Calu3 (cell line): Measurements from ENCODE around the gene GLRX. TPM values are rescaled to one million over a fixed set of nuclear protein-coding genes. Genes with fewer than 3 reads are reported as not detected.

Experiments used
- BruUV-seq: library from RNA; stranded (reverse); fragments of 400-500 nt; replicated peaks from 2 replicates; lab custom pipeline; 2021; lab: Mats Ljungman, UMichigan
- CTCF ChIA-PET: fragments of 300-600 bp; sonication (Branson Sonifier 250); formaldehyde crosslinking; loops from one replicate; lab custom pipeline; 2022; ENCODE audit warnings: antibody characterized with exemption; lab: Charles Lee
- DNase-seq: peaks from one replicate; pipeline ENCODE4 v3.0.0; 2022
- H3K27ac Mint-ChIP-seq: one replicate; pipeline ENCODE4 v1.8.0; 2022; ENCODE audit warnings: mixed read lengths; ENCODE audit not compliant: unreplicated experiment
- H3K27me3 Mint-ChIP-seq: one replicate; pipeline ENCODE4 v1.8.0; 2022; ENCODE audit warnings: mixed read lengths; ENCODE audit not compliant: unreplicated experiment
- H3K36me3 Mint-ChIP-seq: one replicate; pipeline ENCODE4 v1.8.0; 2022; ENCODE audit warnings: mild to moderate bottlenecking, moderate library complexity, mixed read lengths; ENCODE audit not compliant: insufficient read depth, unreplicated experiment
- H3K4me1 Mint-ChIP-seq: one replicate; pipeline ENCODE4 v1.8.0; 2022; ENCODE audit warnings: mild to moderate bottlenecking, low read depth, mixed read lengths; ENCODE audit not compliant: unreplicated experiment
- H3K4me3 Mint-ChIP-seq: one replicate; pipeline ENCODE4 v1.8.0; 2022; ENCODE audit warnings: mild to moderate bottlenecking, low read depth, moderate library complexity, mixed read lengths; ENCODE audit not compliant: unreplicated experiment
- H3K9me3 Mint-ChIP-seq: one replicate; pipeline ENCODE4 v1.8.0; 2022; ENCODE audit warnings: low read depth, mixed read lengths; ENCODE audit not compliant: unreplicated experiment
- intact Hi-C: fragments of 100-400 bp; cut with micrococcal nuclease; formaldehyde crosslinking; loops from one replicate; pipeline ENCODE4 v1.10.0; 2022; ENCODE audit not compliant: unreplicated experiment
- total RNA-seq: library from RNA; stranded (reverse); gene quantifications from 2 replicates; pipeline ENCODE4 v1.2.3, GENCODE V29; 2022
- TF ChIP-seq, protein P1 (sequence below): fragments of 200-600 bp; IDR thresholded peaks from one replicate; pipeline ENCODE4 v1.8.0; 2022; ENCODE audit warnings: antibody characterized with exemption; ENCODE audit not compliant: unreplicated experiment

GLRX gene
- total RNA-seq, 1 experiment from 2014 or later: 27.9 TPM

- DNase-seq: no peak
- H3K27ac Mint-ChIP-seq: no peak overlapping the region
- peaks cover 34% of the 10 kb centered on the region for H3K36me3 Mint-ChIP-seq
- no peaks in the 10 kb centered on the region for H3K27me3 Mint-ChIP-seq
- no TSS peak for BruUV-seq
- no peak overlapping the region for H3K4me3 Mint-ChIP-seq
- TF ChIP-seq, protein P1, sequence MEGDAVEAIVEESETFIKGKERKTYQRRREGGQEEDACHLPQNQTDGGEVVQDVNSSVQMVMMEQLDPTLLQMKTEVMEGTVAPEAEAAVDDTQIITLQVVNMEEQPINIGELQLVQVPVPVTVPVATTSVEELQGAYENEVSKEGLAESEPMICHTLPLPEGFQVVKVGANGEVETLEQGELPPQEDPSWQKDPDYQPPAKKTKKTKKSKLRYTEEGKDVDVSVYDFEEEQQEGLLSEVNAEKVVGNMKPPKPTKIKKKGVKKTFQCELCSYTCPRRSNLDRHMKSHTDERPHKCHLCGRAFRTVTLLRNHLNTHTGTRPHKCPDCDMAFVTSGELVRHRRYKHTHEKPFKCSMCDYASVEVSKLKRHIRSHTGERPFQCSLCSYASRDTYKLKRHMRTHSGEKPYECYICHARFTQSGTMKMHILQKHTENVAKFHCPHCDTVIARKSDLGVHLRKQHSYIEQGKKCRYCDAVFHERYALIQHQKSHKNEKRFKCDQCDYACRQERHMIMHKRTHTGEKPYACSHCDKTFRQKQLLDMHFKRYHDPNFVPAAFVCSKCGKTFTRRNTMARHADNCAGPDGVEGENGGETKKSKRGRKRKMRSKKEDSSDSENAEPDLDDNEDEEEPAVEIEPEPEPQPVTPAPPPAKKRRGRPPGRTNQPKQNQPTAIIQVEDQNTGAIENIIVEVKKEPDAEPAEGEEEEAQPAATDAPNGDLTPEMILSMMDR: no peak
- H3K4me1 Mint-ChIP-seq: peaks cover 8% of the 10 kb centered on the region
- no peaks in the 10 kb centered on the region for H3K9me3 Mint-ChIP-seq
- intact Hi-C loops: no loop called here
- CTCF ChIA-PET: no interaction called here
Observed at GRCh38 chr5:95788493-95788892, 34.0 kb downstream of the GLRX start.

DNA sequence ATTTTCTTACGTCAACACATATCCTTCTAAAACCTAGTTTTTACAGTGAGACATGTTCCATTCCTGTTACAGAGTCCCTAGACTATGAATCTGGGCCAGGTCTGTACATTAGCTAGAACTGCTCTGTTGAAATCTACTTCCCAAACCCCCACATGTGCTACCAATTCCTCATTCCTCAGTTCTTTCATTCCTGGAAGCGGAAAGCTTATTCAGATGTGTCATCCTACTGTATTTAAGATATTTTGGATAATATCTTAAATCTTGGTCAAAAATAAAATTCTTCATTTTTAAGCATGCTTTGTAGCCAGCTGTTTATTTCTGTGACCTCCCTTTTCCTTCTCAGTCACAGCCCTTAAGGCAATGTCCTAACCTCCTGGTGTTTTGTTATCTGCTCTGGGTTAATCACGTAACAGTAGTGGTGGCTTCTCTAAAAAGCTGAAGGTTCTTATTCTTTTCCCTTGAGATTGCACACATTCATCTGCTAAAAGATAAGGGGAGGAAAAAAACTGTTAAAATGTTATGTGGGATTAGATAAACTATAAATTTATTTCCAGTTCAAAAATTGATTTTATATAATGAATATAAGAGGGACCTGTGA lies 35.6 kb downstream of the GLRX start:
- TF ChIP-seq, protein P1: no peak
- no TSS peak for BruUV-seq
- H3K4me3 Mint-ChIP-seq: no peak overlapping the region
- intact Hi-C loops: no loop called here
- CTCF ChIA-PET: no interaction called here
- DNase-seq: no peak
- H3K4me1 Mint-ChIP-seq: peaks cover 8% of the 10 kb centered on the region
- H3K27me3 Mint-ChIP-seq: no peaks in the 10 kb centered on the region
- H3K9me3 Mint-ChIP-seq: no peaks in the 10 kb centered on the region
- no peak overlapping the region for H3K27ac Mint-ChIP-seq
- H3K36me3 Mint-ChIP-seq: peaks cover 30% of the 10 kb centered on the region

DNA sequence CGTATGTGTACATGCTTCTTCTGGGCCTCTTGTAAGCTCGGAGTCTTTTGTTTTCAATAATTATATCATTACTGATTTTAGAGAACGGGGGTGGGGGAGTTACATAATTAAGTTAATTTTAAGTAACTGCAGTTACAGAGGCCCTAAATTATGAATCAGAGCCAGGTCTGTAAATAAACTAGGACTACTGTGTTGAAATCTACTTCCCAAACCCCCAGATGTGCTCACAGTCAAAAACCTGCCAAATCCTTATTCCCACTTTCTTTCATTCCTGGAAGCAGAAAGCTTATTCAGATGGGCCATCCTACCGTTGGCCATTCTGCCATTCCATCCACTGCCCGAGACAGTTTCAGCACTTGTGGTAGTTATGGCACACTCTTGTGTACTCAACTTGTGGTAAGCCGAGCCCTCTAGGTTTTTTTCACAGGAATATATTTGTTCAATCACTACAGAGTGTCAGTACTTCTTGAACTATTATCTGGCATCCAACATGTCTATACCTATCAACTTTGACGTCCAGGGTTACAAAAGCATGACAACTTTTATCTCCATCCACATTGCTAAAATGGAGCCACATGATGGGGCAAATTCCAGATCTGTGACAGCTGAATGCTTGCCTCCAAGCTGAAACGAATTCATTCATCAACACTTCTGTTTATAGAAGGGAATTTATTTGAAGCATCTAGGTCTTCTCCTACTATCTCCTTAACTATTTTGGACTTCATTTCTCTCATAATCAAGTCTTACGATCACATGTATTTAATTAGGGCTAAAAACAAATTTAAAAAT lies 37.8 kb downstream of the GLRX start:
- TF ChIP-seq, protein P1: no peak
- Mint-ChIP-seq H3K27ac (no peak overlapping the region), H3K9me3 (no peaks in the 10 kb centered on the region), H3K27me3 (no peaks in the 10 kb centered on the region), H3K36me3 (peaks cover 25% of the 10 kb centered on the region), H3K4me1 (peaks cover 7% of the 10 kb centered on the region), H3K4me3 (no peak overlapping the region)
- no peak for DNase-seq
- intact Hi-C loops: no loop called here
- CTCF ChIA-PET: no interaction called here
- no TSS peak for BruUV-seq

- intact Hi-C loops: no loop called here
- H3K27me3 Mint-ChIP-seq: no peaks in the 10 kb centered on the region
- no peak for DNase-seq
- no TSS peak for BruUV-seq
- H3K4me3 Mint-ChIP-seq: no peak overlapping the region
- TF ChIP-seq, protein P1: no peak
- H3K36me3 Mint-ChIP-seq: peaks cover 20% of the 10 kb centered on the region
- no peaks in the 10 kb centered on the region for H3K4me1 Mint-ChIP-seq
- CTCF ChIA-PET: interaction anchor here (1.0 kb wide), 1 partner anchor 40 kb away, joined by 3 read pairs; no protein-coding TSS in a partner anchor
- no peak overlapping the region for H3K27ac Mint-ChIP-seq
- H3K9me3 Mint-ChIP-seq: no peaks in the 10 kb centered on the region
Observed at GRCh38 chr5:95783661-95784060, 38.9 kb downstream of the GLRX start.
